ENCODE measurements around the gene FGF6.
"Not testable (repeated sequence)": the region's sequence is repeated elsewhere in the genome, so short reads cannot be mapped to it uniquely, and the experiment has no call there.

FGF6 gene

DNA sequence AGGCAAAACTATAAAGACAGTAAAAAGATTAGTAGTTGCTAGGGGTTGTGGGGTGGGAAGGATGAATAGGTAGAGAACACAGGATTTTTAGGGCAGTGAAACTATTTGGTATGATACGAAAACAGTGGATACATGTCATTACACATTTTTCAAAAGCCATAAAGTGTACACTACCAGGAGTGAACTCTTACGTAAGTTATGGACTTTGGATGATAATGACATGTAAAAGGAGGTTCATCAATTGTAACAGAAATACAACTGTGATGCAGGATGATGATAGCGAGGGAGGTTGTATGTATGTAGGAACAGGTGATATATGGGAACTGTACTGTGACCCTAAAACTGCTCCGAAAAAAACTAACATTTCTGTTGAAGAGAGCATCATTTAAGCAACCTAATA lies 15.1 kb upstream of the FGF6 start:
- no peaks in the 10 kb centered on the region for H3K9me3 Mint-ChIP-seq
- H3K4me1 Mint-ChIP-seq = no peaks in the 10 kb centered on the region
- DNase-seq (ENCODE audit: low spot score in 2 of 2) (no peak), ATAC-seq (replicated peaks; ENCODE audit: extremely low read depth, poor library complexity, severe bottlenecking) (no peak)
- peaks cover 18% of the 10 kb centered on the region for H3K27me3 Mint-ChIP-seq
- no peak overlapping the region for H3K4me3 Mint-ChIP-seq
- H3K36me3 Mint-ChIP-seq (ENCODE audit: insufficient read depth) = peaks cover 3% of the 10 kb centered on the region
- H3K27ac Mint-ChIP-seq (ENCODE audit: low read depth) = no peak overlapping the region

DNA sequence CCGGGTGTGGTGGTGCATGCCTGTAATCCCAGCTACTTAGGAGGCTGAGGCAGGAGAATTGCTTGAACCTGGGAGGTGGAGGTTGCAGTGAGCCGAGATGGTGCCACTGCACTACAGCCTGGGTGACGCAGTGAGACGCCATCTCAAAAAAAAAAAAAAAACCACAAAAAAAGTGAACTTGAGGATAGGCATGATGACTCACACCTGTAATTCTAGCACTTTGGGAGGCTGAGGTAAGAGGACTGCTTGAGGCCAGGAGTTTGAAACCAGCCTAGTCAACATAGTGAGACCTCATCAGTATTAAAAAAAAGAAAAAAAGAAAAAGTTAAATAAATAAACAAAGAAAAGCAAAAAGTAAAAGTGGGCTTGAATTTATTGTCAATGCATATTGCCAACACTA lies 10.2 kb upstream of the FGF6 start:
- not testable (repeated sequence) for ATAC-seq (replicated peaks; ENCODE audit: extremely low read depth, poor library complexity, severe bottlenecking); H3K4me3 Mint-ChIP-seq; H3K36me3 Mint-ChIP-seq (ENCODE audit: insufficient read depth); H3K4me1 Mint-ChIP-seq; H3K27ac Mint-ChIP-seq (ENCODE audit: low read depth); DNase-seq (ENCODE audit: low spot score in 2 of 2)
- Mint-ChIP-seq H3K27me3 (peaks cover 61% of the 10 kb centered on the region), H3K9me3 (peaks cover 11% of the 10 kb centered on the region)

DNA sequence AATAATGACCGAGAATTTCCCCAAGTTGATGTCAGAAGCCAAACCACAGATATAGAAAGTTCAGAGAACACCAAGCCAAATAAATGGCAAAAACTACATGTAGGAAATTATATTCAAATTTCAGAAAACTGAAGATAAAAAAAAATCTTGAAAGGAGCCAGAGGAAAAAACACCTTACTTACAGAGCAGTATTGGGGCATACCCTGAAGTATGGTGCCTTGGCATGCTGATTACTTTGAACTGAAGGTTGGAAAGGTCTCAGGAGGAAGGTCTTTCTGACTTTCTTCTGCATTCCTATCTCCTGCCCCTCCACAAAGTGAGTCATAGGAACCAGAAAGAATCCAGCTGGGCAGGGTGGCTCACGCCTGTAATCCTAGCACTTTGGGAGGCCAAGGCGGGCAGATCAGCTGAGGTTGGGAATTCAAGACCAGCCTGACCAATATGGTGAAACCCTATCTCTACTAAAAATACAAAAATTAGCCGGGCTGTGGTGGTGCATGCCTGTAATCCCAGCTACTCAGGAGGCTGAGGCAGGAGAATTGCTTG lies 8.8 kb upstream of the FGF6 start:
- H3K27ac Mint-ChIP-seq (ENCODE audit: low read depth) = no peak overlapping the region
- H3K36me3 Mint-ChIP-seq (ENCODE audit: insufficient read depth) = no peaks in the 10 kb centered on the region
- no peaks in the 10 kb centered on the region for H3K4me1 Mint-ChIP-seq
- no peak overlapping the region for H3K4me3 Mint-ChIP-seq
- peaks cover 69% of the 10 kb centered on the region for H3K27me3 Mint-ChIP-seq
- H3K9me3 Mint-ChIP-seq = peaks cover 11% of the 10 kb centered on the region
- DNase-seq (ENCODE audit: low spot score in 2 of 2) (no peak), ATAC-seq (replicated peaks; ENCODE audit: extremely low read depth, poor library complexity, severe bottlenecking) (no peak)

DNA sequence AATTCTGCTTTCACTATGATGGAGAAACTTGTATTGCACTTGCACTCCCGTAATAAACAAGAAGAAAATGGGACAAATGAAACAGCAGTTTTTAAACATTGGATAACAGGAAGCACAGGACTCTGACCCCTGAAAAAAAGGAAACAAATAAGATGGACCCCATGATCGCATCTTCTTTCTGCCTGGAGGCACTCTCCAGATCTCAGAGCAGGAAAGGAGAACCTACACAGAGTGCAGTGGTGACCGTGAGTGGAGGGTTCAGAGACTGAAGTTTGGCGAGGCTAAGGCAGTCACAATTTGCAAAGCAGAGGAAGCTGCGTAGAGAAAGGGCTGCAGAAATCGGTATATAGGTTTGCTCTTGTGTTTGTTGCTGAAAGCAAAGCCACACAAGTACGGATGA lies 6.1 kb upstream of the FGF6 start:
- H3K4me1 Mint-ChIP-seq = no peaks in the 10 kb centered on the region

DNA sequence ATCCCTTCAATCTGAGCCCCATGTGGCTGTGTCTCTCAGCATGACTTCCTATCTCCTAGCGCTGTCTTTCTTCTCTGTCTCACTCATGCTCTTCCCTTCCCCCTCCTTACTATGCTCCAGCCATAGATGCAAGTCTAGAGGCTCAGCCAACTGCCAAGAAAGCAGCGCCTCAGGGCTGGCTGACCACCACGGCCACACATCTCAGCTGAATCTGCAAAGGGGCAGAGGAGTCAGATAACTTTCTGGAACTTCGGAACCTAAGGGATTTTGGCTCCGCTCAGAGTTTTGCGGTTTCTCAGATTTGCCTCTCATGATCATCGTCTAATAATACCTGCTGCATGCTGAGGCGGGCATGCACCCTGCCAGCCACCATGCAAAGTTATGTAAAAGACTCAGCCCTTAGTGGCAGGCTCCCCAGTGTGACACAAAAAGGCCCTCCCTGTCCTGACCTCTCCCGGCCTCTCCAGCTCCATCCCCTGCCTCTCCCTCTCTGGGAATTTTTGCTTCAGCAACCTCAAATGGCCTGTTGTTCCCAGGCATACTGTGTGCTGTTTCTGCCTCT lies 5.0 kb upstream of the FGF6 start:
- Mint-ChIP-seq H3K4me1 (no peaks in the 10 kb centered on the region), H3K27me3 (peaks cover 83% of the 10 kb centered on the region), H3K36me3 (ENCODE audit: insufficient read depth) (no peaks in the 10 kb centered on the region), H3K9me3 (peaks cover 11% of the 10 kb centered on the region), H3K4me3 (no peak overlapping the region), H3K27ac (ENCODE audit: low read depth) (no peak overlapping the region)
- DNase-seq (ENCODE audit: low spot score in 2 of 2) = no peak
- no peak for ATAC-seq (replicated peaks; ENCODE audit: extremely low read depth, poor library complexity, severe bottlenecking)

More for the DNA sequence above, 6.1 kb upstream of the FGF6 start:
- Mint-ChIP-seq H3K27me3 (peaks cover 78% of the 10 kb centered on the region), H3K36me3 (ENCODE audit: insufficient read depth) (no peaks in the 10 kb centered on the region), H3K4me3 (no peak overlapping the region), H3K9me3 (peaks cover 11% of the 10 kb centered on the region), H3K27ac (ENCODE audit: low read depth) (no peak overlapping the region)
- ATAC-seq (replicated peaks; ENCODE audit: extremely low read depth, poor library complexity, severe bottlenecking) = no peak
- no peak for DNase-seq (ENCODE audit: low spot score in 2 of 2)

DNA sequence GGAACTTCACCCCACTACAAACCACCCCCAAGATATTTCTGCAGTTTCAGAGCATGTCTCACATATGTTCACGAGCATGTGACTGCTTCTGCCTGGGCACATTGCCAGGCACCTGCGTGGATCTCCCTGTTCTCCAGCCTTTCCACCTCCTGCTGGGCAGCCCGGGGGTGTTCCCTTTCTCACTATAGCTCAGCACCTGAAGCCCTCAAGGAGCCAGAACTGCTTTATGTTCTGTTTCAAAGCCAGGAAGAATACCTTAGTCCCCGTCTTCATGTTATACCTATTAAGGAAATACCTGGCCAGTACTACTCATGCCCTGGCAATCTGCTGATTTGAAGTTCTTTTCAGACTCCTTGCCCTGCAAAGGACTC lies 4.2 kb upstream of the FGF6 start:
- Mint-ChIP-seq H3K4me1 (no peaks in the 10 kb centered on the region), H3K27ac (ENCODE audit: low read depth) (no peak overlapping the region), H3K27me3 (peaks cover 83% of the 10 kb centered on the region), H3K4me3 (no peak overlapping the region), H3K9me3 (peaks cover 11% of the 10 kb centered on the region), H3K36me3 (ENCODE audit: insufficient read depth) (no peaks in the 10 kb centered on the region)
- DNase-seq (ENCODE audit: low spot score in 2 of 2) (no peak), ATAC-seq (replicated peaks; ENCODE audit: extremely low read depth, poor library complexity, severe bottlenecking) (no peak)

DNA sequence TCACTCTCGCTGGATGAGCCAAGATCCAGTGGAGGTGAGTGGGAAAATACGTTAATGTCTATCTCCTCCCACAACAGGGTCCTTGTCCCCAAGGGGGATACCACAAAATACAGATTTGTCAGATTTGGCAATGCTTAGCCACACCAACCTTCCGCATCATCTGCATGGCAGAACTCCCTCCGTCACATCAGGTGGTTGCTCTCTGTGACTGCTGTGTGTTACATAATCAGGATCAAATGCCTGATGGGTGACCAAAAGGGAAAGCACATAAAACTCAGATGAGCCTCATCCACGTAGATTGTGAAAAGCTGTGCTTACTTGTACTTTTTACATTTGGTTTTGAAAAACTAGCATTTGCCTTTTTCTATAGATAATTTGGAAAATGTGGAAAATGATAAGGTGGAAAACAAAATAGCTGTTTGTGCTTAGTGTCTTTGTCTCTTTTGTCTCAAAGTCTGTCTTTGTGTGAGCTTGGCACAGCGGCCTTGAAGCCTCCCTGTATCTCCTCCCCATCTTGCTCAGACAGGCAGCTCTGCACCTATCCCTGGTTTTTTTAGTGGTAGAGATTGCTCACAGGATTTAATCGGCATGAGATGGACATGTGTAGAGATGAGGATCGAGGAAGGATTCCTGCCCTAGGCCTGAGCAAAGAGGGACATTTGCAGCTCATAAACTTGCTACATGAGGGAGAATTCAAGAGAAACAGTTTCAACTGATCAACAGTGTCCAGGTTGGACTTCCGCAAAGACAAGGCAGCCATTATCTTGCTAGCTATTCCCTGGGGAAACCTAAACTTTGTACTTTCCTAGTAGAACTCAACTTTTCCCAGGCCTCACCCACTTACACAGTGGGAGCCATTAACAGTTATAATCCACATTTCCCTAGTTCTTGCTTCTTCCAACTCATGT lies 3.6 kb upstream of the FGF6 start:
- peaks cover 81% of the 10 kb centered on the region for H3K27me3 Mint-ChIP-seq
- peaks cover 11% of the 10 kb centered on the region for H3K9me3 Mint-ChIP-seq
- H3K27ac Mint-ChIP-seq (ENCODE audit: low read depth) = no peak overlapping the region
- DNase-seq (ENCODE audit: low spot score in 2 of 2) (no peak), ATAC-seq (replicated peaks; ENCODE audit: extremely low read depth, poor library complexity, severe bottlenecking) (no peak)
- no peaks in the 10 kb centered on the region for H3K4me1 Mint-ChIP-seq
- no peak overlapping the region for H3K4me3 Mint-ChIP-seq
- no peaks in the 10 kb centered on the region for H3K36me3 Mint-ChIP-seq (ENCODE audit: insufficient read depth)

DNA sequence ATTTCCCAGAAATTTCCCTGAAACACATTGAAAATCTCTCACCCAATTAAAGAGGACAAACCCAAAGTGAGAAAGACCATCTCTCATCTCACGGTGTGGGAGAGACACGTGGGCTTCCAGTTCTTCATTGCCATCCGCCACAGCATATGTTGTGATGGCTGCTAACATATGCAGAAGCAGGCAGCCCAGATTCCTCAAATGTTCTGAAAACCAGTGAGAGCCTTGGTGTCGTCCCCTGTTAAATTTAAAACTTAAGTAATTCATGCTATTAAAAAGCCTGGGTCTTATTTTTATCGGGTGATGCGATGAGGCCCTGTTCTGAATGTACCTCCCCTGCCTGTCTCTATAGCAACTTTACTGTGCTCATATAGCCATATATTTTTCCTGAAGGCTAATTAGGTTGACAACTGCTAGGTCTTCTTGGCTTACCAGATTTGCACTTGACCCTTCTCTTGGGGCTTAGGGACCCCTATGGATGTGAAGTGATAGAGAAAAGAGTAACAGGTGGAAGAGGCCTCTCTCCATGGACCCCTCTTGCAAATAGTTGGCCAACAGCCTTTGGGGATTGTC lies 2.8 kb upstream of the FGF6 start:
- Mint-ChIP-seq H3K36me3 (ENCODE audit: insufficient read depth) (no peaks in the 10 kb centered on the region), H3K9me3 (peaks cover 5% of the 10 kb centered on the region), H3K27me3 (peaks cover 77% of the 10 kb centered on the region), H3K4me1 (no peaks in the 10 kb centered on the region), H3K27ac (ENCODE audit: low read depth) (no peak overlapping the region), H3K4me3 (no peak overlapping the region)
- DNase-seq (ENCODE audit: low spot score in 2 of 2) (no peak), ATAC-seq (replicated peaks; ENCODE audit: extremely low read depth, poor library complexity, severe bottlenecking) (no peak)

DNA sequence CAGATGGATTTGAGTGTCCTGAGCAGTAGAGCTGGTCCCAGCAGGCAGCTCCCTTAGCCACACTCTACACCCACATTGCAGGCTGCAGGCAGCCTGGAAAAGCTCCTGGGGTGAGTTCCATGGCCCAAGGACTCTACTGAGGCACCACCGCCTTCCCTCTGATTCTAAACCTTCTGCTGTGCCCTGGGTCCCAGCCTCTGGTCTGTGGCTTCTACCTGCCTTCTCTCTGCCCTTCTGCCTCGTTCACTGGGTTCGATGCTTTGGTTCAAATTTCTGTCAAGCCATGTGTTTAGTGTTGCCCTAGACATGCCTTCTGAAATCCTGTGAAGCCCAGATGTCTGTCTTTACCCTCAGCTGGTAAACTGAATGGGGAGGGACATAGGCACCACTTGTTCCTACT lies 1.5 kb upstream of the FGF6 start:
- ATAC-seq (replicated peaks; ENCODE audit: extremely low read depth, poor library complexity, severe bottlenecking) = no peak

DNA sequence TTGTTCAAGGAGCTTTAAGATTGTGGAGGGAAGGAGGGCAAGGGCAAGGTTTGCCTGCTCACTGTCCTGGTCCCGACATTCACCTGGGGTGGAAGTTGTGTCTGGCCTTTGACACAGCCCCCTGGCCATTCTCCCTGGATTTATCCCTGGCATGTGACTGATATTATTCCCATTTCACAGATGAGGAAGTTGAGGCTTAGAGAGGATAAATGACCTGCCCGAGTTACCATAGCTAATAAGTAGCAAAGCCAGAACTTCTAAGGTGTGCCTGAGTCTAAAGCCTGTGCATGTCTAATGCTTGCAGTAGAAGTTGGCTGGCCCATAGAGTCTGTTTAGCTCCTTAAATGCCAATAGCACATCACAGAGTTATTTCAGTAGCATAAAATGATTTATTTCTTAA lies 720 bp upstream of the FGF6 start:
- Mint-ChIP-seq H3K4me1 (no peaks in the 10 kb centered on the region), H3K36me3 (ENCODE audit: insufficient read depth) (no peaks in the 10 kb centered on the region), H3K27ac (ENCODE audit: low read depth) (no peak overlapping the region), H3K4me3 (no peak overlapping the region), H3K27me3 (peaks cover 72% of the 10 kb centered on the region), H3K9me3 (no peaks in the 10 kb centered on the region)
- ATAC-seq (replicated peaks; ENCODE audit: extremely low read depth, poor library complexity, severe bottlenecking) (no peak), DNase-seq (ENCODE audit: low spot score in 2 of 2) (no peak)

More for the DNA sequence above, 1.5 kb upstream of the FGF6 start:
- Mint-ChIP-seq H3K27ac (ENCODE audit: low read depth) (no peak overlapping the region), H3K36me3 (ENCODE audit: insufficient read depth) (no peaks in the 10 kb centered on the region), H3K4me1 (no peaks in the 10 kb centered on the region), H3K9me3 (no peaks in the 10 kb centered on the region), H3K27me3 (peaks cover 74% of the 10 kb centered on the region), H3K4me3 (no peak overlapping the region)
- DNase-seq (ENCODE audit: low spot score in 2 of 2) = no peak

DNA sequence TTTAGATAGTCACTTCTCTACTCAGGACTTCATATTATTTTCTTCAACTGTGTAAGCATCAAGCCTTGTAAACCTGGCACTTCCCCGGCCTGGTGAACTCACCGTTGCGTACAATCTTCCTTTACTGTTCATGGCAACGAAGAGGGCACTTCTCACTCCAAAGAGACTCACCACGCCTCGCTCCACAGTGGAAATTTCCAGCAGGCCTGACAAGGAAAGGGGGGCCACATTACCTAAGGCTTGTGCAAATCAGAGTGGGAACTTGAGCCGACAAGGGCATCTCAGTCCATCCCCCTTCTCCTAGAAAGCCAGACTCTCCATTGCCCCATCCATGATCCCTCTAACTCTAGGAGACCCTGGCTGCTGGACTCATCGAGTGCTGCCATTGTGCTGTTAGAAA lies 1.6 kb downstream of the FGF6 start:
- H3K4me1 Mint-ChIP-seq = peaks cover 1% of the 10 kb centered on the region
- H3K9me3 Mint-ChIP-seq = no peaks in the 10 kb centered on the region

DNA sequence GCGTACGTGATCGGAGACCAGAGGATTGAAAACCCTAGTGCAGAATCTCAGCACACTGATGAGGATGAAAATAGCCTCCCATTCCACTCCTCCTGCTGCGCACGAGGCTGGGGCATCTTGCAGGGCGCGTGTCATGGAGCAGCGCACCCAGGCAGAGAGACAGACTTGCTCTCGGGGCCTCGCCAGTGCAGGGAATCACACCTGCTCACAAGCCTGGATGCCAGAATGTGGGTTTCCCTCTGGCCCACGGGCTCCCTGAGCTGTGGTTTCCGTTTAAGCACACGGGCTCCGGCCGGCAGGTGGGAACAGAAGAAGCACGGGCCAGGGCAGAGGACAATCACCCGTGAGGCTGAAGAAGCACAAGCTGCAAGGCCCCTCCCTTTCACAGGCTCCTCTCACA lies 2.0 kb downstream of the FGF6 start:
- DNase-seq (ENCODE audit: low spot score in 2 of 2) (no peak), ATAC-seq (replicated peaks; ENCODE audit: extremely low read depth, poor library complexity, severe bottlenecking) (no peak)
- H3K4me1 Mint-ChIP-seq = peaks cover 5% of the 10 kb centered on the region
- H3K27ac Mint-ChIP-seq (ENCODE audit: low read depth) = no peak overlapping the region
- no peaks in the 10 kb centered on the region for H3K36me3 Mint-ChIP-seq (ENCODE audit: insufficient read depth)
- H3K27me3 Mint-ChIP-seq = peaks cover 62% of the 10 kb centered on the region
- no peaks in the 10 kb centered on the region for H3K9me3 Mint-ChIP-seq
- H3K4me3 Mint-ChIP-seq = no peak overlapping the region

More for the DNA sequence above, 1.6 kb downstream of the FGF6 start:
- H3K27me3 Mint-ChIP-seq = peaks cover 62% of the 10 kb centered on the region
- ATAC-seq (replicated peaks; ENCODE audit: extremely low read depth, poor library complexity, severe bottlenecking) = no peak
- H3K27ac Mint-ChIP-seq (ENCODE audit: low read depth) = no peak overlapping the region
- H3K4me3 Mint-ChIP-seq = no peak overlapping the region
- DNase-seq (ENCODE audit: low spot score in 2 of 2) = no peak
- no peaks in the 10 kb centered on the region for H3K36me3 Mint-ChIP-seq (ENCODE audit: insufficient read depth)

Data from central memory CD8-positive, alpha-beta T cell (primary cell).